IPS-20b (cell line): ENCODE results near the gene FUT9.
A peak's percentile ranks its signal among the peaks of the same experiment; 100 is the strongest.

Source experiments
- H3K27ac ChIP-seq: one replicate; pipeline ENCODE4 v1.5.1; 2013; ENCODE audit warnings: low read length
- H3K27me3 ChIP-seq: 2 replicates; pipeline ENCODE4 v1.6.1; 2013; ENCODE audit warnings: mild to moderate bottlenecking, low read length, inconsistent platforms; ENCODE audit not compliant: insufficient read depth
- H3K36me3 ChIP-seq: 2 replicates; pipeline ENCODE4 v1.6.1; 2013; ENCODE audit warnings: low read depth, mild to moderate bottlenecking, inconsistent platforms, low read length, moderate library complexity; ENCODE audit not compliant: insufficient read depth
- H3K4me1 ChIP-seq: 2 replicates; pipeline ENCODE4 v1.6.1; 2013; ENCODE audit warnings: mild to moderate bottlenecking, control low read depth, inconsistent platforms, low read length, moderate library complexity; ENCODE audit not compliant: insufficient read depth
- H3K4me3 ChIP-seq: 2 replicates; pipeline ENCODE4 v1.5.1; 2013; ENCODE audit warnings: mild to moderate bottlenecking, low read length, inconsistent platforms
- H3K9ac ChIP-seq: 2 replicates; pipeline ENCODE4 v1.6.1; 2013; ENCODE audit warnings: low read depth, mild to moderate bottlenecking, inconsistent platforms, low read length, moderate library complexity
- H3K9me3 ChIP-seq: 2 replicates; pipeline ENCODE4 v1.6.1; 2013; ENCODE audit warnings: mild to moderate bottlenecking, low read depth, low read length, inconsistent platforms; ENCODE audit not compliant: insufficient read depth

Gene FUT9

DNA sequence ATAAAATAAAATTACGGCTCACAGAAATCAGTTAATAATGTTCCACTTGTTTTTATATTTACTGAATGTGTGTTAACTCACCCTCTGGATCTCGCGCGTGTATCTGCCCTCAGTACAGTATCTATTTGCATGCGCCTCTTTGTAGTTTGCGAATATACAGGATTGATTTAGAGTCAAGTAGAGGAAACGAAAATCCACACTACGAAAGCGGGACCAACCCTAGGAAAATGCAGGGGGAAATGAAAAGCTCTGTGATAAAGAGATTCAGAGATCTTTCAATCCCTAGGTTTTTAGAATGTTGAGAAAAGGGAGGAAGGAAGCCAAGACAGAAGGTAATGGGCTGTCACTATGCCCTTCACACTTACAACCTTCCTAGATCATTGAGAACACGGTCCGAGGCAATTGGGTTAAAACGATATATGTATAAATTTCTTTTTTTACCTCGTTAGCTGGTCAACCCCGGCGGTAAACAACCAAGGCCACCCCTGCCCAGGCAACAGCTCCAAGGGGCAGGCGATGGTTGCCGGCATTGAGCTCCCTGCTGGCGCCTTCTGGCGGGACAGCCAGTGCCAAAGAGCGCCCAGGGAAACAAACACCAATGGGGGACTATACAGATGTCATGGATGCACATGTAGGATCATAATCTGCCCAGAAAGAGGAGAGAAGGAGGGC lies 792 bp upstream of the FUT9 start:
- Histone ChIP-seq H3K36me3 (no peaks in the 10 kb centered on the region), H3K4me1 (peaks cover 16% of the 10 kb centered on the region), H3K27me3 (peaks cover 29% of the 10 kb centered on the region), H3K27ac (no peak overlapping the region), H3K9ac (peak overlapping the region; percentile 91), H3K9me3 (no peaks in the 10 kb centered on the region), H3K4me3 (peak overlapping the region; percentile 81)

DNA sequence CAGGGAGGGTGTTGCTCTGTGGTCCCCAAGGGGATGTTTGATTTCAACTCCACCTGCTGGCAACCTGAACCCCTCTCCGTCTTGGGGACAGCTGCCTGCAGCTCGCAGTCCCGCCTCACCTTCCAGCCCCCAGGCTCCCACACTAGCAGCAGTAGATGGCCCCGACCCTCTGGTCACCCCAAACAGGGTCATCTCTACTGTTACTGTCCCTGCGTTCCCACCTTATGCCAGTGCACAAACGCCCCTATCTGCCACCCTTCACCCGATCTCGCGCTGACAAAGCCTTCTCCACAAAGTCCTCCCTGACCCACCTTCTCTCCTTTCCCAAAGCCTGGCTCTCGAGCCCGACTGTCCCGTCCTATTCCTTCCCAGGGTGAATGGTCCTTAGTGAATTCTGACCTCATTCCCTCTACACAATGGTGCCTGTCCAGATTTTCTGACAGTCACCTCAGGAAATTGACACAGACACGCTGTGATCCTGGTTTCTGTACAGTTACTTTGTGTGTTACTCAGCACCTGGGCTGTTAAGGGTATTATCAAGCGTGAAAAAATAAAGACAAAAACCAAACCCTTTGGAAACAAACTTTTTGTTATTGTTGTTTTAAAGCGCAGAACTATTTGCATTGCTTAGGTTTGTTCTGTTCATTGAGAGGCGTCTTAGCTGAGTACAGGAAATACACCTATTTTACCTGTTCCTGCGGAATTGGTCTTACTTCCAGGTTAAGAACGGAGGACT lies 728 bp downstream of the FUT9 start:
- Histone ChIP-seq H3K36me3 (no peaks in the 10 kb centered on the region), H3K27ac (no peak overlapping the region), H3K9me3 (no peaks in the 10 kb centered on the region), H3K9ac (peak overlapping the region; percentile 91; the same call in 1 of the 2 replicates), H3K27me3 (peaks cover 29% of the 10 kb centered on the region), H3K4me1 (peaks cover 16% of the 10 kb centered on the region), H3K4me3 (peak overlapping the region; percentile 81)

DNA sequence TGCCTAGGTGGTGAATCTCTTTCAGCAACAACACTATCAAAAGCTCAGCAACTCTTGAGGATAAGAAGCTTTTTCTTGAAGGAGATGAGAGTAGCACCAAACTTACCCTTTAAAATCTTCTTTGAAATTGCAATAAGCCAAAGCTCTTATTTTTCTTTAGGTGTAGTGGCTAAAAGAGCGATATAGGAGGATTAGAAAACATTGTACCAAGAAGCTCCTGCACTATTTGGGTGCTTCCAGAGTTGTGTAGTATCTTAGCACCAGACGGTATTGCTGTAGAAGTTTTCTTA lies 1.2 kb downstream of the FUT9 start:
- H3K4me1 ChIP-seq = peaks cover 16% of the 10 kb centered on the region
- H3K9me3 ChIP-seq = no peaks in the 10 kb centered on the region
- H3K4me3 ChIP-seq = peak overlapping the region; percentile 81
- H3K36me3 ChIP-seq = no peaks in the 10 kb centered on the region
- H3K9ac ChIP-seq = peak overlapping the region; percentile 91; the same call in 1 of the 2 replicates
- H3K27ac ChIP-seq = no peak overlapping the region
- H3K27me3 ChIP-seq = peaks cover 29% of the 10 kb centered on the region

- no peaks in the 10 kb centered on the region for H3K9me3 ChIP-seq
- no peak overlapping the region for H3K27ac ChIP-seq
- no peaks in the 10 kb centered on the region; the same call in 1 of the 2 replicates for H3K4me1 ChIP-seq
- H3K36me3 ChIP-seq = no peaks in the 10 kb centered on the region
- no peak overlapping the region for H3K9ac ChIP-seq
- no peak overlapping the region for H3K4me3 ChIP-seq
- peaks cover 6% of the 10 kb centered on the region for H3K27me3 ChIP-seq
Measured at GRCh38 chr6:96022225-96022624, 6.5 kb downstream of the FUT9 start.

GRCh38 chr6:96032661-96033060 lies 16.9 kb downstream of the FUT9 start:
- H3K36me3 ChIP-seq = no peaks in the 10 kb centered on the region
- no peaks in the 10 kb centered on the region; the same call in 1 of the 2 replicates for H3K4me1 ChIP-seq
- H3K27me3 ChIP-seq = no peaks in the 10 kb centered on the region
- H3K4me3 ChIP-seq = no peak overlapping the region
- no peaks in the 10 kb centered on the region for H3K9me3 ChIP-seq
- H3K9ac ChIP-seq = no peak overlapping the region
- no peak overlapping the region for H3K27ac ChIP-seq

DNA sequence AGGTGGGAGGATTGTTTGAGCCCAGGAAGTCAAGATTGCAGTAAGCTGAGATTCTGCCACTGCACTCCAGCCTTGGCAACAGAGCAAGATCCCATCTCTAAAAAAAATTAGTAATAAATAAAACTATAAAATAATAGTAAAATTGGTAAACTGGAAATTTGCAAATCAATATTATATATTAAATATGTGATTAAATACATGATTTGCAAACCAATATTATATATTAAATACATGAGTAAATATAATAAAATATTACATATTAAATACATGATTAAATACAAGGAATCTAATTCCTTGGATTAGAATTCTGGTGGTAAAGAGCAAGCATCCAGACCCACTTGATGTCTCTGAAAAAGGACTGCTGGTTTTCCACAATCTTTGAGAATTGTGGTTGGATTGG lies 35.8 kb downstream of the FUT9 start:
- Histone ChIP-seq H3K36me3 (no peaks in the 10 kb centered on the region), H3K4me1 (peaks cover 6% of the 10 kb centered on the region; the same call in 1 of the 2 replicates), H3K9me3 (no peaks in the 10 kb centered on the region), H3K4me3 (no peak overlapping the region), H3K27me3 (no peaks in the 10 kb centered on the region), H3K9ac (no peak overlapping the region), H3K27ac (no peak overlapping the region)

DNA sequence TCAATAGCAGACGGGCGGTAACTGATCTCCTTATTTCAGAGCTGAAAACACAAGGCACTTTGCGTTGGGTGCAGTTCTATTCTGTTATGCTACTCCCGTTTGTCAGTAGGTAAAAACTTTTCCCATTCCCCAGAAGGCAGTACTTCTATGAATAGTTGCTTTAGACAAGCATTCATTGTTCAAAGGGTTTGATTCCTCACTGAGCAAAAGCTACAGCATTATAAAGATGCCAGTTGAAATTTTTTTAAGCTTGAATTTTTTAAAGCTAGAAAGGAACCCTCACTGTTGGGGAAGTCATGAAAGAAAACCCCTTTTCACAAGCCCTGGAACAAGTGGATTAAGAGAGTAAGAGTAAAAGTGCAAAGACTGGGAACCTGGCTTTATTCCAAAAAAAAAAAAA lies 42.3 kb downstream of the FUT9 start:
- Histone ChIP-seq H3K27me3 (no peaks in the 10 kb centered on the region), H3K36me3 (no peaks in the 10 kb centered on the region), H3K27ac (no peak overlapping the region), H3K9me3 (no peaks in the 10 kb centered on the region), H3K4me1 (no peaks in the 10 kb centered on the region; the same call in 1 of the 2 replicates), H3K9ac (no peak overlapping the region), H3K4me3 (no peak overlapping the region)

- H3K4me1 ChIP-seq = no peaks in the 10 kb centered on the region; the same call in 1 of the 2 replicates
- H3K36me3 ChIP-seq = no peaks in the 10 kb centered on the region
- no peaks in the 10 kb centered on the region for H3K9me3 ChIP-seq
- H3K9ac ChIP-seq = no peak overlapping the region
- no peaks in the 10 kb centered on the region for H3K27me3 ChIP-seq
- H3K4me3 ChIP-seq = no peak overlapping the region
- no peak overlapping the region for H3K27ac ChIP-seq
Measured at GRCh38 chr6:96059586-96059985, 43.8 kb downstream of the FUT9 start.

- no peaks in the 10 kb centered on the region; the same call in 1 of the 2 replicates for H3K4me1 ChIP-seq
- no peaks in the 10 kb centered on the region for H3K27me3 ChIP-seq
- no peaks in the 10 kb centered on the region for H3K36me3 ChIP-seq
- no peaks in the 10 kb centered on the region for H3K9me3 ChIP-seq
- no peak overlapping the region for H3K9ac ChIP-seq
- H3K27ac ChIP-seq = no peak overlapping the region
- H3K4me3 ChIP-seq = no peak overlapping the region
Measured at GRCh38 chr6:96060249-96060648, 44.5 kb downstream of the FUT9 start.

- no peaks in the 10 kb centered on the region for H3K36me3 ChIP-seq
- H3K4me1 ChIP-seq = no peaks in the 10 kb centered on the region
- no peaks in the 10 kb centered on the region for H3K9me3 ChIP-seq
- no peak overlapping the region for H3K9ac ChIP-seq
- no peaks in the 10 kb centered on the region for H3K27me3 ChIP-seq
- no peak overlapping the region for H3K27ac ChIP-seq
- no peak overlapping the region for H3K4me3 ChIP-seq
Measured at GRCh38 chr6:96065213-96065612, 49.4 kb downstream of the FUT9 start.

DNA sequence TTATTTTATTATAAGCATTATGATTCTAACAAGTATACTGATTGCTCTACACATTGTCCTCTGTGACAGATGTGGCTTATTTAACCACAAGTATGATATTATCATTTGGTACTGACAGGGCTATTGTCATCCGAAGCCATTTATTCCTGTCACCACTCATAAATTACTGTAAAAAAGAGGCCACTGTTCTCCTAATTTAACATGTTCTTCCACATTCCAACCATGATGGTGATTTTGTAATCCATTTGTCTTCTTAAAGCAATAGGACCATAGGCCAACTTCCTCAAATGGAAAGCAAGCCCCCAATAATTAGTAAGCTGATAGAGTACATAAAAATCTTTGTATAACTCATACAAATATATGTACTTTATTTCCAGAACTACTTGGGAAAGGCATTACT lies 50.6 kb downstream of the FUT9 start:
- H3K9ac ChIP-seq = no peak overlapping the region
- no peaks in the 10 kb centered on the region for H3K4me1 ChIP-seq
- no peaks in the 10 kb centered on the region for H3K9me3 ChIP-seq
- no peaks in the 10 kb centered on the region for H3K36me3 ChIP-seq
- H3K4me3 ChIP-seq = no peak overlapping the region
- no peaks in the 10 kb centered on the region for H3K27me3 ChIP-seq
- H3K27ac ChIP-seq = no peak overlapping the region

- H3K27me3 ChIP-seq = no peaks in the 10 kb centered on the region
- no peak overlapping the region for H3K9ac ChIP-seq
- no peak overlapping the region for H3K4me3 ChIP-seq
- H3K36me3 ChIP-seq = no peaks in the 10 kb centered on the region
- no peaks in the 10 kb centered on the region; the same call in 1 of the 2 replicates for H3K4me1 ChIP-seq
- no peaks in the 10 kb centered on the region for H3K9me3 ChIP-seq
- H3K27ac ChIP-seq = no peak overlapping the region
Measured at GRCh38 chr6:96073555-96073954, 57.8 kb downstream of the FUT9 start.
